HepG2 (cell line): ENCODE measurements around the gene ARHGAP33. TPM values are rescaled to one million over a fixed set of nuclear protein-coding genes. Genes with fewer than 3 reads are reported as not detected.
A peak's percentile ranks its signal among the peaks of the same experiment; 100 is the strongest.

ENCODE experiments used
- ATAC-seq: fragments of 200-7000 bp; cut with Tn5 transposase; 3 replicates; pipeline ENCODE4 v1.9.1; 2020; ENCODE audit warnings: mild to moderate bottlenecking, moderate library complexity
- BruUV-seq: library from RNA; stranded (reverse); fragments of 400-500 nt; replicated peaks from 2 replicates; lab custom pipeline; 2021; lab: Mats Ljungman, UMichigan
- CTCF ChIA-PET: fragments of 300-600 bp; formaldehyde crosslinking; extraction: SDS; loops from one replicate; lab custom pipeline; 2021; ENCODE audit warnings: low total read pairs, inconsistent platforms, low intra/inter-chr PET ratio; lab: Yijun Ruan, JAX
- POLR2A ChIA-PET: fragments of 350-600 bp; sonication (Branson Sonifier 250); formaldehyde crosslinking; loops from one replicate; lab custom pipeline; 2020; ENCODE audit warnings: antibody characterized with exemption, inconsistent platforms; lab: Yijun Ruan, JAX
- DNase-seq: peaks from one replicate; pipeline ENCODE4 v3.0.0-alpha.2; 2015; ENCODE audit warnings: low spot score
- FAIRE-seq: peaks from 3 replicates; lab custom pipeline; 2011; peaks lifted over from hg19 to GRCh38; lab: Jason Lieb, UNC
- H2AFZ ChIP-seq: one replicate; pipeline ENCODE4 v1.6.1; 2011; ENCODE audit warnings: low read length, inconsistent platforms
- H3K27ac ChIP-seq: fragments of 300-600 bp; 3 replicates; pipeline ENCODE4 v1.8.0; 2011; ENCODE audit warnings: mixed run types, mild to moderate bottlenecking, mixed read lengths, low read length, inconsistent platforms; ENCODE audit not compliant: insufficient read depth; ENCODE audit errors: extremely low read length
- H3K27me3 ChIP-seq, 2 experiments: fragments of 200-600 bp in 1 of 2; 2 replicates in 1 of 2; 3 replicates in 1 of 2; pipeline versions ENCODE4 v1.6.0 to v1.8.0; 2011; ENCODE audit warnings: low read length in 2 of 2, mild to moderate bottlenecking in 2 of 2, moderate library complexity in 2 of 2, inconsistent platforms in 1 of 2; ENCODE audit not compliant: insufficient read depth in 2 of 2, control insufficient read depth in 1 of 2
- H3K36me3 ChIP-seq, 2 experiments: fragments of 200-600 bp in 1 of 2; replicated peaks in 1 of 2; 2 replicates in 1 of 2; 3 replicates in 1 of 2; pipeline versions ENCODE4 v1.5.1 to v1.8.0; 2011; ENCODE audit warnings: low read length in 2 of 2, inconsistent platforms in 1 of 2; ENCODE audit not compliant: insufficient read depth in 2 of 2, control insufficient read depth in 1 of 2
- H3K4me1 ChIP-seq: 2 replicates; pipeline ENCODE4 v1.5.1; 2012; ENCODE audit warnings: low read length, inconsistent platforms; ENCODE audit not compliant: insufficient read depth
- H3K4me2 ChIP-seq: 2 replicates; pipeline ENCODE4 v1.6.0; 2011; ENCODE audit warnings: low read depth, low read length, inconsistent platforms
- H3K4me3 ChIP-seq, 3 experiments: fragments of 200-600 bp in 1 of 3; sonication (generic), shearing (Covaris generic) in 1 of 3; replicated peaks in 1 of 3; 2 replicates each; pipeline ENCODE4 v1.5.1; 2011 to 2016; ENCODE audit warnings: low read length in 3 of 3, inconsistent platforms in 2 of 3, low read depth in 2 of 3, mild to moderate bottlenecking in 2 of 3, control low read depth in 1 of 3, mixed read lengths in 1 of 3; ENCODE audit not compliant: insufficient read depth in 1 of 3
- H3K79me2 ChIP-seq: one replicate; pipeline ENCODE4 v1.6.1; 2011; ENCODE audit warnings: low read length, inconsistent platforms; ENCODE audit not compliant: insufficient read depth
- H3K9ac ChIP-seq: 2 replicates; pipeline ENCODE4 v1.6.0; 2011; ENCODE audit warnings: mild to moderate bottlenecking, low read depth, low read length, inconsistent platforms; ENCODE audit not compliant: insufficient read depth
- H3K9me3 ChIP-seq: 2 replicates; pipeline ENCODE4 v1.5.1; 2012; ENCODE audit warnings: mild to moderate bottlenecking, low read length
- H4K20me1 ChIP-seq: 2 replicates; pipeline ENCODE4 v1.6.0; 2011; ENCODE audit warnings: inconsistent platforms, mild to moderate bottlenecking, low read length, moderate library complexity; ENCODE audit not compliant: insufficient read depth
- MIXL1 ChIP-seq: IDR thresholded peaks from 2 replicates; pipeline ENCODE4 v1.6.1; 2016
- TRIM24 ChIP-seq: sonication (generic); formaldehyde crosslinking; IDR thresholded peaks from 2 replicates; pipeline ENCODE4 v1.8.0; 2022; ENCODE audit warnings: mild to moderate bottlenecking, missing genetic modification reagents
- ZNF18 ChIP-seq: sonication (generic); formaldehyde crosslinking; IDR thresholded peaks from 2 replicates; pipeline ENCODE4 v1.8.0; 2022; ENCODE audit warnings: mild to moderate bottlenecking, missing genetic modification reagents; ENCODE audit not compliant: insufficient replicate concordance
- ZNF550 ChIP-seq: sonication (generic); formaldehyde crosslinking; IDR thresholded peaks from 2 replicates; pipeline ENCODE4 v1.4.0; 2020; ENCODE audit warnings: mild to moderate bottlenecking, missing genetic modification reagents, borderline replicate concordance
- WGBS: methylation state at CpG from one replicate; pipeline ENCODE4 v1.1.6; 2017; ENCODE audit warnings: low lambda C conversion rate; 5-methylcytosine and 5-hydroxymethylcytosine counted together
- in situ Hi-C: cut with HindIII; loops from 2 replicates; pipeline ENCODE4 v1.10.0; 2017; ENCODE audit warnings: low pct_unique_long_range_greater_than_20kb; ENCODE audit not compliant: extremely low pct_ligation_motif_present
- intact Hi-C: fragments of 100-400 bp; cut with micrococcal nuclease; formaldehyde crosslinking; loops from one replicate; pipeline ENCODE4 v1.10.0; 2022; ENCODE audit not compliant: unreplicated experiment
- polyA plus RNA-seq, 8 experiments: library from polyadenylated mRNA; depleted of rRNA in 3 of 8; stranded (reverse) in 7 of 8; unstranded in 1 of 8; fragments of >200 nt; fragmentation: Illumina TruSeq in 4 of 8; extraction: Trizol in 4 of 8; gene quantifications; 2 replicates each; pipeline versions ENCODE4 v1.2.1 to v1.2.3, GENCODE V29; 2011 to 2016; ENCODE audit warnings: low read depth in 4 of 8, missing spikeins in 1 of 8, mixed read lengths in 1 of 8; ENCODE audit not compliant: insufficient read depth in 1 of 8
- total RNA-seq, 5 experiments: library from RNA; depleted of rRNA; stranded (reverse); fragments of >200 nt; fragmentation: Illumina TruSeq; extraction: Trizol; gene quantifications; 2 replicates each; pipeline ENCODE4 v1.2.3, GENCODE V29; 2016; ENCODE audit warnings: low read depth in 1 of 5

Gene ARHGAP33
- total and polyA plus RNA-seq, 2 of the 13 experiments (the other 11 are each of a cell fraction or from before 2014, with no cell fraction given), result 1.3 to 2.7 TPM

- TF ChIP-seq ZNF18 (CRISPR knock-in tag), result no peak
These were observed 29.9 kb upstream of the ARHGAP33 start, which contains the start of the genes PSENEN and U2AF1L4 (continued) for GRCh38 chr19:35745328-35746086.

DNA sequence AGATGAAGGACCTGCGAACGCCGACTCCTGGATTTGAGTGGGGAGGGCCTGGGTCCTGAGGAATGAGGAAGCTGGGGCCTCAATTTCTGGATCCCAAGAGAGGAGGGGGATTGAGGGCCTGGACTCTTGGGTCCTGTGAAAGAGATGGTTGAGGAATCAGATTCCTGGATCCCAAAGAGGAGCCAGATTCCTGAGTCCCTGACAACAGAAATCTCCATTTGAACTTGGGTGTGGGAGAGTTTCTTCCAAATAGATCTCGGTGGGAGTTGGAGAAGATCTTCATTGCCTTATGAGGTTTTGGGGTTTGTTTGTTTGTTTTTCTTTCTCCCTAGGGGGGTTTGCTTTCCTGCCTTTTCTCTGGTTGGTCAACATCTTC is 29.3 kb upstream of the ARHGAP33 start:
- intact Hi-C loops, result loop anchor here (10.0 kb wide), 1 partner anchor 51 kb away; no protein-coding TSS in a partner anchor
- WGBS, result 8% methylated on average over 4 of the region's 4 CpGs
- FAIRE-seq, result no peak

More for the DNA sequence above, 29.3 kb upstream of the ARHGAP33 start:
- H3K27me3 ChIP-seq, result no peaks in the 10 kb centered on the region; a peak in 1 of 5 replicates
- POLR2A ChIA-PET, result interaction anchor here (0.6 to 1.9 kb wide), 9 partner anchors 11 to 102 kb away, joined by 3 to 11 read pairs (median 3); partner anchors contain the start of genes COX6B1, HSPB6 and PROSER3
- DNase-seq (no peak), ATAC-seq (no peak)
- H3K36me3 ChIP-seq, result no peaks in the 10 kb centered on the region
- in situ Hi-C loops, result no loop called here
- BruUV-seq, result no TSS peak
- H3K9me3 ChIP-seq, result no peaks in the 10 kb centered on the region
- H2AFZ ChIP-seq, result no peak overlapping the region
- H3K9ac ChIP-seq, result peak overlapping the region; percentile 84
- no peaks in the 10 kb centered on the region for H4K20me1 ChIP-seq
- no peak for TF ChIP-seq ZNF550 (CRISPR knock-in tag)
- no peak for TF ChIP-seq TRIM24 (CRISPR knock-in tag)
- no peak for TF ChIP-seq MIXL1 (CRISPR knock-in tag)
- H3K4me3 ChIP-seq, result peak overlapping the region; percentile 82 to 99 (median 96)
- peak overlapping the region; percentile 86 for H3K4me2 ChIP-seq
- CTCF ChIA-PET, result no interaction called here
- H3K79me2 ChIP-seq, result peaks cover 20% of the 10 kb centered on the region
- H3K4me1 ChIP-seq, result peaks cover 51% of the 10 kb centered on the region
- peak overlapping the region; percentile 94 for H3K27ac ChIP-seq
